Sigmoid colon (tissue), 4 donors: Measurements from ENCODE around the gene ARHGAP22.

ENCODE experiments used
- CTCF ChIP-seq, 4 experiments: fragments of 450-650 bp in 3 of 4; fragments of 200-600 bp in 1 of 4; IDR thresholded peaks; one replicate each; pipeline ENCODE4 v1.5.1; 2016 to 2019; ENCODE audit warnings: antibody characterized with exemption in 4 of 4, mild to moderate bottlenecking in 3 of 4, moderate library complexity in 2 of 4
- POLR2AphosphoS5 ChIP-seq, 4 donors: sonication (generic); formaldehyde crosslinking; IDR thresholded peaks; one replicate each; pipeline ENCODE4 v1.6.1; 2017; ENCODE audit warnings: antibody characterized with exemption in 4 of 4

GRCh38 chr10:48406204-48406603, 198.7 kb downstream of the ARHGAP22 start:
- TF ChIP-seq CTCF (IDR thresholded peaks at IDR 0.05) (no peak), POLR2AphosphoS5 (IDR thresholded peaks at IDR 0.05) (no peak)
